Liver (tissue), 3 donors: ENCODE measurements around the gene SLC49A4.

Source experiments
- ATF3 ChIP-seq: IDR thresholded peaks from 2 replicates; pipeline ENCODE4 v1.6.1; 2016; ENCODE audit warnings: antibody characterized with exemption
- CTCF ChIP-seq: fragments of 150-350 bp; IDR thresholded peaks from 2 replicates; pipeline ENCODE4 v1.5.1; 2017; ENCODE audit warnings: improper control_type of control experiment, low read depth, low read length; ENCODE audit not compliant: missing input control
- EGR1 ChIP-seq, 2 donors: IDR thresholded peaks; 2 replicates each; pipeline ENCODE4 v1.6.1; 2016 to 2018; ENCODE audit warnings: antibody characterized with exemption in 2 of 2, low read depth in 2 of 2
- FOXA1 ChIP-seq: IDR thresholded peaks from 2 replicates; pipeline ENCODE4 v1.6.1; 2016; ENCODE audit warnings: antibody characterized with exemption
- GABPA ChIP-seq, 2 donors: IDR thresholded peaks in 1 of 2; conservative IDR thresholded peaks in 1 of 2; 2 replicates each; pipeline ENCODE4 v1.6.1; 2016; ENCODE audit warnings: antibody characterized with exemption in 2 of 2, mild to moderate bottlenecking in 1 of 2, moderate library complexity in 1 of 2
- MAX ChIP-seq: IDR thresholded peaks from 2 replicates; pipeline ENCODE4 v1.6.1; 2016; ENCODE audit warnings: antibody characterized with exemption
- NR2F2 ChIP-seq: IDR thresholded peaks from 2 replicates; pipeline ENCODE4 v1.6.1; 2016; ENCODE audit warnings: antibody characterized with exemption
- RAD21 ChIP-seq, 2 donors: IDR thresholded peaks; 2 replicates each; pipeline ENCODE4 v1.6.1; 2016; ENCODE audit warnings: antibody characterized with exemption in 2 of 2, mild to moderate bottlenecking in 2 of 2
- REST ChIP-seq: IDR thresholded peaks from 2 replicates; pipeline ENCODE4 v1.6.1; 2016; ENCODE audit warnings: antibody characterized with exemption, mild to moderate bottlenecking
- SP1 ChIP-seq: IDR thresholded peaks from 2 replicates; pipeline ENCODE4 v1.6.1; 2018; ENCODE audit warnings: antibody characterized with exemption, mild to moderate bottlenecking
- TAF1 ChIP-seq: conservative IDR thresholded peaks from 2 replicates; pipeline ENCODE4 v1.6.1; 2016; ENCODE audit warnings: antibody characterized with exemption, mild to moderate bottlenecking
- YY1 ChIP-seq: IDR thresholded peaks from 2 replicates; pipeline ENCODE4 v1.6.1; 2016; ENCODE audit warnings: antibody characterized with exemption, mild to moderate bottlenecking
- ZBTB33 ChIP-seq: IDR thresholded peaks from 2 replicates; pipeline ENCODE4 v1.6.1; 2016; ENCODE audit warnings: antibody characterized with exemption
- donor health status: healthy.
- donor health status: healthy.

GRCh38 chr3:122930063-122930997 is 135.5 kb downstream of the SLC49A4 start:
- no peak for TF ChIP-seq TAF1
- no peak for TF ChIP-seq REST
- TF ChIP-seq CTCF, result no peak
- no peak for TF ChIP-seq FOXA1
- TF ChIP-seq SP1, result no peak
- no peak for TF ChIP-seq RAD21 (IDR thresholded peaks at IDR 0.05)
- TF ChIP-seq NR2F2, result no peak
- no peak for TF ChIP-seq GABPA (IDR thresholded peaks at IDR 0.05 in 1 of 2, conservative IDR thresholded peaks at IDR 0.05 in 1 of 2)
- no peak for TF ChIP-seq EGR1 (IDR thresholded peaks at IDR 0.05; ENCODE audit: low read depth in 2 of 2)
- no peak for TF ChIP-seq YY1
- TF ChIP-seq ZBTB33, result no peak
- TF ChIP-seq MAX, result no peak
- no peak for TF ChIP-seq ATF3
